GM21360 (cell line): ENCODE results near the gene PIWIL4.
"Not testable (repeated sequence)": the region's sequence is repeated elsewhere in the genome, so short reads cannot be mapped to it uniquely, and the experiment has no call there.

Experiments used
- ATAC-seq: cut with Tn5 transposase; IDR thresholded peaks from one replicate; pipeline ENCODE4 v1.9.1; 2021; ENCODE audit warnings: mild to moderate bottlenecking, moderate library complexity; ENCODE audit not compliant: unreplicated experiment

The PIWIL4 gene

GRCh38 chr11:94583866-94584500 is 16.8 kb downstream of the PIWIL4 start:
- ATAC-seq: peak; percentile 41

DNA sequence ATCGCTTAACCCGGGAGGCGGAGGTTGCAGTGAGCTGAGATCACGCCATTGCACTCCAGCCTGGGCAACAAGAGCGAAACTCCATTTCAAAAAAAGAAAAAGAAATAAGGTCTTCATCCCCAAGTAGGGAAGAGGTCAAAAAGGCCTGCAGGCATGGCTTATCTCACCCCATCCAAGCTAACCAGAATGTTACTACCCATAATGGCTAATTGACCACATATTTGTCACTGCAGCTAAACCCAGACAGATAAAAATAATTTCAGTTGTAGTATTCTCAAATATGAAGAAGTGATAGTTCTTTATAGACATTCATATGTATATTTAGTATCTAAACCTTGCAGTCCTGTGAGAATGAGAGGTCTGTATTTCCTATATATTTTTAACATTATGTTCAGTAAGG is 17.8 kb downstream of the PIWIL4 start:
- no peak for ATAC-seq

DNA sequence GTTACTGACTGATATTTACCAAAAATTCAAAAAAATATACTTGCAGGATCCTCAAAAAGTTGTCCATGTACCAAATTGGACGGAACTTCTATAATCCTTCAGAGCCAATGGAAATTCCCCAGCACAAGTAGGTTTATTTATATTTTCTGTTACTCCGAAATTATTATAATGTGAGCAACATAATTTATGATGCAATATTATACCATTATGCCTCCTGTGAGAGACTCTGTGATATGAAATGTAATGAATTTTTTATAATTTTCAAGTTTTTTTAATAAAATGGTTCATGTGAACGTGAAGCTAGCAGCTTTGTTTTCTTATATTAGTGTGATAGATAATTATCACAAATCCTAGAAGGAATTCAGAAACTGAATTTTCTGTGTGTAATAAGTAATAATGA is 18.2 kb downstream of the PIWIL4 start:
- no peak for ATAC-seq

GRCh38 chr11:94586546-94586945 is 19.4 kb downstream of the PIWIL4 start:
- ATAC-seq: no peak

- no peak for ATAC-seq
Observed at GRCh38 chr11:94586978-94587377, 19.8 kb downstream of the PIWIL4 start.

DNA sequence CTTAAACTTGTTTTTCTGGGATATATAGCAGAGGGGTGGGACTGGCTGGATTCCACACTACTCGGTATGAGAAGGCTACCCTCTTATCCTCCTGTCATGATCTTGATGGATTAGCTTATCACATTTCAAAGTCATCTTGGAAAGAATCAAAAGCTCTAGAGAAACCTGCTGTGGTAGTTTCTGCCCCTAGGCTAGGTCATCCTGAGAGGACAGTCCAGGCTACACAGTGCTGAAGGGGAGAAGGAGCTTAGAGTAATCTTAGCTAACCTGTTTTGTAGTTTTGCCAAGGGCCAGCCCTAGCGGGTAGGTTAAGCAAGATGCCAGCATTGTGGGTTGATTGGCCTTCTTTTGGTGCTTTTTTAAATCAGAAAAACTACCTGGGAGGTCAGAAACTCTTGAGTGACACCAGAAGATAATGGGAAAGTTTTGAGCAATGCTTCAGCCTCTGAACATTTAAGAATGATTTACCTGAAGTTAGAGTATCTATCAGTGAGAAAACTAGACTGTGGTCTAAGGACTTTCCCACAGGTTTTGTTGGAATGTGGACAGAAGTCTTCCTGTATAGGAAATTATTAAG is 21.3 kb downstream of the PIWIL4 start:
- ATAC-seq: no peak

DNA sequence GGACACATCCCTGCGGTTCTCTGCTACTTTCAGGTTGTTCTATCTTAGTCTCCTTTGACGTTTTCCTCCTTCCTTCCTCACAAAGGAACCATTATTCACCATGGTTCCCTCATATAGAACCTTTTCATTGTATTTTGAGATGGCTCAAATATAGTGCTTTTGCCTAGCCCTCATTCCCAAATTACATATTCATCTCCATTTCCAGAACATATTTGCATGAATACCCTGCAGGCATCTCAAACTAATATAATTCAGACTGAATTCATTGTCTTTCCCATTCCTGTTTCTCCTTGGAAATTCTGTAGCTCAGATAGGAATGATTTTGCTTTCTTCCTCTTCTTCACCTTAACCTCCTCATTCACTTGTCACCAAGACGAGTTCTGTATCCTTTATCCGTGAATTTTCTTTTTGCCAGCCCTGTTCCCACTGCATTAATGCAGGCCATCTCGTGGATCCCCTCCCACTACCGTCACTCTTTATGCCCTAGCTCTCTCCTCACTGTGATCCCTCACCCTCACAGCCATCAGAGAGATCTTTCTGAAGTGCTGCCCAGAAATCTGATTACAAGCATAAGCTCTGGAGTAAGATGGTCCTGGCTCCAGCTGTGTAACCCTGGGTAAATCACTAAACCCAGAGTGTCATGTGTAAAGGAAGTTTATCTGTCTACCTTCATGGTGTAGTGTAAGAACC is 23.3 kb downstream of the PIWIL4 start:
- ATAC-seq: no peak

GRCh38 chr11:94593030-94593429 is 25.9 kb downstream of the PIWIL4 start:
- ATAC-seq: peak; percentile 80

DNA sequence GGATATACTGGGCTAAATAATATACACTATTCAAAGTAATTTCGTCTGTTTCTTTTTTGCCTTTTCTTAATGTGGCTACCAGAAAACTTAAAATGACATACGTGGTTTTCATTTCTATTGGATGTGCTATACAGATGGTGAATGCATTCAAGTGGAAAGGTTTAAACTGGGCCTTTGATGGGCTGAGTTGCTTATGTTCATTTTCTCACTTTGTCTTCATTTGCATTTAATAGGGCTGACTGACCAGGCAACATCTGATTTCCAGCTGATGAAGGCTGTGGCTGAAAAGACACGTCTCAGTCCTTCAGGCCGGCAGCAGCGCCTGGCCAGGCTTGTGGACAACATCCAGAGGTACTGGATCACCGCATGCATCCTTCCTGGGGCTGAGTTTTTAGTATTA is 27.9 kb downstream of the PIWIL4 start:
- no peak for ATAC-seq

- ATAC-seq: no peak
Observed at GRCh38 chr11:94597896-94598295, 30.7 kb downstream of the PIWIL4 start.

GRCh38 chr11:94599510-94599909 is 32.3 kb downstream of the PIWIL4 start:
- no peak for ATAC-seq

DNA sequence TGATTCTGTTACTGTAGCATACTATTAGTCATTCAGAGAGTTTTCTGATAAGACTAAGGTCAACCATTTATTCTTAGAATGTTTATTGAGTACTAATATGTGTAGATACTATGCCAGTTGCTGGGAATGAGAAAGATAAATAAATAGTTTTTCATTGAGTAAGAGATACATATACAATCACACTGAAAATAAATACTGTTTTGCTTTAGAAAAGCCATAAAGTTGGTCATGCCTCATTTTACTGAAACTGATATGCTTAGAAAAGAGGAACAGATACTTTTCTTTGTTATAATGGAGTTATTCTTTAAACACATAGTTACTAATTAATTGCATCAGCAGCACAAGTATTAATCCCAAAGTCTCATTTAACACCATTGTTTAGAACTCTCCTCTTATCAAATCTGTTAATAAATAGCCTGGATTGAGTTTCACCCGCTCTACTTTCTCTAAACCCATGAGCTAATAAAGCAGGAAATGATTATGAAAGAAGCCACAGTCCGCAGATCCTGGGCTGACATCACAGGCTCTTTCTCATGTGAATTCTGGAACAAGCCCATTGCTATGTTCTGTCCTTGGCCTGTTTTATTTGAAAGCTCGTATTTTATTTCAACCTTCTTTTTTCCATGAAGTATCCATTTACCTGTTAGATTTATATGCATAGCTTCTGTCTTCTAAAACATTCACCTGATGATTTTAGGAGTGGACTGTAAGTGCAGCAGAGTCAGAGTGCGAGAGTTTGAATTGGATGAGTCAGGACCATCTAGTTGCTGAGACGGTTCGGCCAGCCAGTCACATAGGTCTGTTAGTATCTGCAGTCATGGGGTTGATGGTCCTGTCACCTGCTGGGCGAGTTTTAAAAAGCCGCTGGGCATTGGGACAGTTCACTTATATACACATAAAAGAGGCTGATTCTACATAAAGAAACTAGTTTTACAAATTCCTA is 35.5 kb downstream of the PIWIL4 start:
- ATAC-seq: peak; percentile 89

DNA sequence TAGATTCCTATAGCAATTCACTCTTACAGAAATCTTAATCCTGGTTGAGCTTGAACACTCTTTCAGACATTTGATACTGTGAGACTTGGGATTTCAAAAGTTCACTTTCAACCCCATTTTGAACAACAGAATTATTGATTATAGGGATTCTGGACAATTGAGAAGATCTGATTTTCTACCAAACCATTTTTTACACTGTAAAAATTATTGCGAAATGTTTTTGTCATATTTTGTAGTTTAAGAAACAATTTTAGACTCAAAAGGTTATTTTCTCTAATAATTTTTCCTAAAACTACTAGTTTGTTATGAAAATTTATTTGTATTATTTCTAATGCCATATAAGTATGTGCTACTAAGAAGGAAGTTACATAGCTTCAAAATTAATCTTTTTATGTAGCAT is 36.4 kb downstream of the PIWIL4 start:
- ATAC-seq: no peak

GRCh38 chr11:94604482-94604881 is 37.3 kb downstream of the PIWIL4 start:
- no peak for ATAC-seq

- no peak for ATAC-seq
Observed at GRCh38 chr11:94613120-94613519, 46.0 kb downstream of the PIWIL4 start.

DNA sequence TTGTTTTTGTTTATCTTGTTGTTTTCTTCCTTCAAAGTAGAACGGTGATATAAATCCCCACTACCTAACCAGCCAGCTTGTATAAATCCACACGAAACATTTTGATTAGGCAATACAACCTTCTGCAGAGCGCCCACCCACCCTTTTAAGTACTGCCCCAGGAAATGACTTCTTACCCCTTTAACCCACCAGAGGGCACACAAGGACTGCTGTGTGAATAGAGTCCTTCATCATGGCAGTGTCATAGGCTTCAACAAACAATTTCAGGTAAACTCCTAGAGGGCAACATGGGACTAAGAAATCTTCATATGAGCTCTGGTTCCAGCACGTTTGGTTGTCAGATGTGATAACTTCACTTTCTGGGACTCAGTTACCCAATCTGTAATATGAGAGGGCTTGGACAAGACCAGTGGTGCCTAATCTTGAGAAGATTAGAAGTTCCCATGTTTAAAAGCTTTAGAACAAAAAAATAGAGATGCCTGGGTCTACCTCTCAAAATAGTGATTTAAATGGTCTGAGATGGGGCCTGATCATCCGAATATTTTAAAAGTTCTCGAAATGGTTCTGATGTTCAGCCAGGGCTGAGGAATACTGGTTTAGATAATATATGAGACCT is 56.1 kb downstream of the PIWIL4 start:
- peak; percentile 88 for ATAC-seq

DNA sequence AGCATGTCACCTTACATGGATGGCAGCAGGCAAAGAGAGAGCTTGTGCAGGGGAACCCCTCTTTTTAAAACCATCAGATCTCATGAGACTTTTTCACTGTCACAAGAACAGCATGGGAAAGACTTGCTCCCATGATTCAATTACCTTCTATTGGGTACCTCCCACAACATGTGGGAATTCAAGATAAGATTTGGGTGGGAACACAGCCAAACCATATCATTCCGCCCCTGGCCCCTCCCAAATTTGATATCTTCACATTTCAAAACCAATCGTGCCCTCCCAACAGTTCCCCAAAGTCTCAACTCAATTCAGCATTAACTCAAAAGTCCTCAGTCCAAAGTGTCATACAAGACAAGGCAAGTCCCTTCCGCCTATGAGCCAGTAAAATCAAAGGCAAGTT is 58.3 kb downstream of the PIWIL4 start:
- ATAC-seq: not testable (repeated sequence)

- ATAC-seq: not testable (repeated sequence)
Observed at GRCh38 chr11:94627003-94627560, 59.9 kb downstream of the PIWIL4 start.

- ATAC-seq: no peak
Observed at GRCh38 chr11:94629741-94630140, 62.6 kb downstream of the PIWIL4 start.

GRCh38 chr11:94630221-94630620 is 63.1 kb downstream of the PIWIL4 start:
- no peak for ATAC-seq

DNA sequence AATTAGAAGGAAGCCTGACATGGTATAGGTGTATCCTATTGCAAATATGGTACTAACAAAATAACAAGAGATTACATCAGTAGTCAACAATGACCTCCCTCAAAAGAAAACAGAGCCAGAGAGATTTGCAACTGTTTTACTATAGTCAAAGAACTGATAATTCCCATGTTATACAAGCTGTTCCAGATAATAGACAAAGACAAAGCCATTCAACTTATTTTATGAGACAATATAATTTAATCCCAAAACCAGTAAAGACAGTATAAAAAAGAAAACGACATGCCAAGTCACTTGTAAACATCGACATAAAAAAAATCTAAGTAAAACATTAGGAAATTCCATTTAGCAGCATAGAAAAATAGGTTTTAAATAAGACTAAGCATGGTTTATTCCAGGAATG is 65.2 kb downstream of the PIWIL4 start:
- no peak for ATAC-seq
